OCI-LY1 (cell line): ENCODE measurements around the gene SH3TC2.

Experiments
- H2AFZ ChIP-seq: fragments of 200-600 bp; sonication (generic), shearing (Covaris generic); 2 replicates; pipeline ENCODE4 v1.6.0; 2014; ENCODE audit warnings: antibody characterized with exemption, mild to moderate bottlenecking, low read length
- H3F3A ChIP-seq: fragments of 200-600 bp; sonication (generic), shearing (Covaris generic); 2 replicates; pipeline ENCODE4 v1.6.0; 2014; ENCODE audit warnings: mild to moderate bottlenecking, antibody characterized with exemption, low read length, moderate library complexity; ENCODE audit not compliant: insufficient read depth
- H3K27ac ChIP-seq: fragments of 200-600 bp; sonication (generic); 2 replicates; pipeline ENCODE4 v1.5.1; 2014; ENCODE audit warnings: low read length, mixed run types, mild to moderate bottlenecking, low read depth; ENCODE audit not compliant: poor library complexity, severe bottlenecking
- H3K27me3 ChIP-seq: fragments of 200-600 bp; sonication (generic); 2 replicates; pipeline ENCODE4 v1.6.0; 2014; ENCODE audit warnings: antibody characterized with exemption, mild to moderate bottlenecking, low read length, moderate library complexity; ENCODE audit not compliant: insufficient read depth
- H3K36me3 ChIP-seq: fragments of 200-600 bp; sonication (generic); 2 replicates; pipeline ENCODE4 v1.6.1; 2014; ENCODE audit warnings: mild to moderate bottlenecking, antibody characterized with exemption, low read length, moderate library complexity, mixed read lengths; ENCODE audit not compliant: insufficient read depth
- H3K4me1 ChIP-seq: fragments of 200-600 bp; sonication (generic); 2 replicates; pipeline ENCODE4 v1.5.1; 2014; ENCODE audit warnings: mild to moderate bottlenecking, low read length, moderate library complexity; ENCODE audit not compliant: insufficient read depth, severe bottlenecking
- H3K4me2 ChIP-seq: fragments of 200-600 bp; sonication (generic), shearing (Covaris generic); 2 replicates; pipeline ENCODE4 v1.6.1; 2014; ENCODE audit warnings: low read length
- H3K4me3 ChIP-seq: fragments of 200-600 bp; sonication (generic); 2 replicates; pipeline ENCODE4 v1.5.1; 2014; ENCODE audit warnings: low read length, low read depth, mild to moderate bottlenecking, mixed read lengths; ENCODE audit not compliant: poor library complexity, severe bottlenecking
- H3K79me2 ChIP-seq: fragments of 200-600 bp; shearing (Covaris generic); 2 replicates; pipeline ENCODE4 v1.6.1; 2016; ENCODE audit warnings: mixed run types, low read length, mixed read lengths; ENCODE audit not compliant: insufficient read depth
- H3K9ac ChIP-seq: fragments of 200-600 bp; sonication (generic), shearing (Covaris generic); 2 replicates; pipeline ENCODE4 v1.6.1; 2014; ENCODE audit warnings: mild to moderate bottlenecking, low read length, mixed read lengths
- H3K9me2 ChIP-seq: fragments of 200-600 bp; sonication (generic), shearing (Covaris generic); 2 replicates; pipeline ENCODE4 v1.6.1; 2014; ENCODE audit warnings: low read depth, mild to moderate bottlenecking, low read length, mixed read lengths
- H3K9me3 ChIP-seq: fragments of 200-600 bp; shearing (Covaris generic); 2 replicates; pipeline ENCODE4 v1.6.1; 2014; ENCODE audit warnings: low read length, mixed read lengths
- H4K20me1 ChIP-seq: fragments of 200-600 bp; sonication (generic), shearing (Covaris generic); 2 replicates; pipeline ENCODE4 v1.6.0; 2016; ENCODE audit warnings: mild to moderate bottlenecking, low read length; ENCODE audit not compliant: insufficient read depth
- EZH2 ChIP-seq: fragments of 200-600 bp; sonication (generic), shearing (Covaris generic); IDR thresholded peaks from 2 replicates; pipeline ENCODE4 v1.8.0; 2017; ENCODE audit warnings: borderline replicate concordance, mixed run types, mild to moderate bottlenecking, antibody characterized with exemption, low read length, moderate library complexity, mixed read lengths
- TF ChIP-seq, protein P1 (sequence below): fragments of 200-600 bp; sonication (generic), shearing (Covaris generic); IDR thresholded peaks from 2 replicates; pipeline ENCODE4 v1.5.1; 2017; ENCODE audit warnings: mild to moderate bottlenecking, antibody characterized with exemption, low read length, moderate library complexity, mixed read lengths

The SH3TC2 gene

DNA sequence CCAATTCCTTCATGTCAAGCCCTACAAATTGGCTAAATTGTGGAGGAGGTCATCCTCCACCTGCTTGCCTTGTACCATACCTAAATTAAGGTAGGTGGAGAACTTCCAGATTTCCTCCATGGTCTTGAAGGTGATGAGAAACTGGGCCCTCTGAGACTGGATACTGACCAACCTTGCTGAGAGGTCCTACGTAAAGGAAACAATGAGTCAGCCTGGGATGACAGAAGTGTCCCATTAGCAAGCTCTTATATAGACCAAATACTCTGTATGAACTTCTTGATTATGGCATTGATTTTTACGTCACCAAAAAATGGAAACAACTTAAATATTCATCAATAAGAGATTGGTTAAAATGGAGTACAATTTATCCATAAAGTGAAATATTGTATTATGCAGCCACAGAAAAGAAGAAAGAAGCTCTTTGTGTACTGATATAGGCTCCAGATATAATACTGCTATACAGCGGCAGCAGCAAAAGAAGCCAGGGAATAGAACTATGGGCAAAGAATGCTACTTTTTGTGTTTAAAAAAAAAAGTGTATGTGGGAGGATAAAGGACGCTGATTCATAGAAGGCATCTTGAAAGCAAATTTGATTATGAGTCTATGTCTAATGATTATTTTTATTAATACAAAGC lies 18.3 kb downstream of the SH3TC2 start:
- Histone ChIP-seq H3K27me3 (no peaks in the 10 kb centered on the region), H3K9me2 (no peaks in the 10 kb centered on the region), H3K27ac (no peak overlapping the region), H4K20me1 (no peaks in the 10 kb centered on the region), H3K4me3 (no peak overlapping the region), H3K9ac (no peak overlapping the region), H3F3A (no peaks in the 10 kb centered on the region), H3K4me1 (no peaks in the 10 kb centered on the region), H3K79me2 (no peaks in the 10 kb centered on the region), H2AFZ (no peak overlapping the region), H3K4me2 (no peak overlapping the region), H3K36me3 (no peaks in the 10 kb centered on the region), H3K9me3 (no peaks in the 10 kb centered on the region)
- no peak for TF ChIP-seq EZH2
- TF ChIP-seq, protein P1, sequence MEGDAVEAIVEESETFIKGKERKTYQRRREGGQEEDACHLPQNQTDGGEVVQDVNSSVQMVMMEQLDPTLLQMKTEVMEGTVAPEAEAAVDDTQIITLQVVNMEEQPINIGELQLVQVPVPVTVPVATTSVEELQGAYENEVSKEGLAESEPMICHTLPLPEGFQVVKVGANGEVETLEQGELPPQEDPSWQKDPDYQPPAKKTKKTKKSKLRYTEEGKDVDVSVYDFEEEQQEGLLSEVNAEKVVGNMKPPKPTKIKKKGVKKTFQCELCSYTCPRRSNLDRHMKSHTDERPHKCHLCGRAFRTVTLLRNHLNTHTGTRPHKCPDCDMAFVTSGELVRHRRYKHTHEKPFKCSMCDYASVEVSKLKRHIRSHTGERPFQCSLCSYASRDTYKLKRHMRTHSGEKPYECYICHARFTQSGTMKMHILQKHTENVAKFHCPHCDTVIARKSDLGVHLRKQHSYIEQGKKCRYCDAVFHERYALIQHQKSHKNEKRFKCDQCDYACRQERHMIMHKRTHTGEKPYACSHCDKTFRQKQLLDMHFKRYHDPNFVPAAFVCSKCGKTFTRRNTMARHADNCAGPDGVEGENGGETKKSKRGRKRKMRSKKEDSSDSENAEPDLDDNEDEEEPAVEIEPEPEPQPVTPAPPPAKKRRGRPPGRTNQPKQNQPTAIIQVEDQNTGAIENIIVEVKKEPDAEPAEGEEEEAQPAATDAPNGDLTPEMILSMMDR: no peak

- Histone ChIP-seq H3K9me2 (no peaks in the 10 kb centered on the region), H2AFZ (no peak overlapping the region), H3F3A (no peaks in the 10 kb centered on the region), H3K4me1 (no peaks in the 10 kb centered on the region), H3K4me3 (no peak overlapping the region), H3K79me2 (no peaks in the 10 kb centered on the region), H3K9me3 (no peaks in the 10 kb centered on the region), H3K27ac (no peak overlapping the region), H3K9ac (no peak overlapping the region), H3K36me3 (no peaks in the 10 kb centered on the region), H4K20me1 (no peaks in the 10 kb centered on the region), H3K4me2 (no peak overlapping the region), H3K27me3 (no peaks in the 10 kb centered on the region)
- TF ChIP-seq EZH2: no peak
- TF ChIP-seq, protein P1: no peak
Observed at GRCh38 chr5:149043641-149044040, 19.2 kb downstream of the SH3TC2 start.

GRCh38 chr5:149042865-149043264 lies 20.0 kb downstream of the SH3TC2 start:
- no peaks in the 10 kb centered on the region for H3K9me3 ChIP-seq
- no peaks in the 10 kb centered on the region for H3K79me2 ChIP-seq
- no peak overlapping the region for H3K27ac ChIP-seq
- H3K9ac ChIP-seq: no peak overlapping the region
- H3K36me3 ChIP-seq: no peaks in the 10 kb centered on the region
- no peaks in the 10 kb centered on the region for H3K4me1 ChIP-seq
- H3K9me2 ChIP-seq: no peaks in the 10 kb centered on the region
- no peaks in the 10 kb centered on the region for H4K20me1 ChIP-seq
- no peak overlapping the region for H2AFZ ChIP-seq
- H3K27me3 ChIP-seq: no peaks in the 10 kb centered on the region
- no peak overlapping the region for H3K4me3 ChIP-seq
- no peaks in the 10 kb centered on the region for H3F3A ChIP-seq
- TF ChIP-seq, protein P1: no peak
- no peak for TF ChIP-seq EZH2
- no peak overlapping the region for H3K4me2 ChIP-seq
